Neural cell (in vitro differentiated cells): Measurements from ENCODE around the gene PTGR1.

Experiments
- CTCF ChIP-seq: fragments of 450-650 bp; IDR thresholded peaks from 2 replicates; pipeline ENCODE4 v1.5.1; 2014; ENCODE audit warnings: antibody characterized with exemption, mild to moderate bottlenecking, moderate library complexity; ENCODE audit not compliant: poor library complexity, severe bottlenecking
- EP300 ChIP-seq: fragments of 450-650 bp; conservative IDR thresholded peaks from 2 replicates; pipeline ENCODE4 v1.6.1; 2014; ENCODE audit warnings: antibody characterized with exemption, mild to moderate bottlenecking, moderate library complexity; ENCODE audit not compliant: poor library complexity, severe bottlenecking
- EZH2 ChIP-seq: fragments of 200-600, 300-800 bp; shearing (Covaris generic), sonication (generic); IDR thresholded peaks from 2 replicates; pipeline ENCODE4 v1.6.1; 2014; ENCODE audit warnings: antibody characterized with exemption, low read length, borderline replicate concordance, mild to moderate bottlenecking; ENCODE audit not compliant: insufficient read depth, poor library complexity, severe bottlenecking
- MXI1 ChIP-seq: fragments of 450-650 bp; conservative IDR thresholded peaks from 2 replicates; pipeline ENCODE4 v1.6.1; 2014; ENCODE audit warnings: antibody characterized with exemption, mild to moderate bottlenecking; ENCODE audit not compliant: poor library complexity, severe bottlenecking
- POLR2AphosphoS5 ChIP-seq: IDR thresholded peaks from 2 replicates; pipeline ENCODE4 v1.6.1; 2012
- RAD21 ChIP-seq: fragments of 450-650 bp; conservative IDR thresholded peaks from 2 replicates; pipeline ENCODE4 v1.6.1; 2014; ENCODE audit warnings: antibody characterized with exemption, mild to moderate bottlenecking, moderate library complexity
- TAF1 ChIP-seq: IDR thresholded peaks from 2 replicates; pipeline ENCODE4 v1.6.1; 2012; ENCODE audit warnings: low read depth

- no peak for TF ChIP-seq POLR2AphosphoS5
- TF ChIP-seq RAD21 = no peak
- TF ChIP-seq CTCF = no peak
- TF ChIP-seq EP300 = no peak
- no peak for TF ChIP-seq TAF1
- TF ChIP-seq EZH2 = no peak
- TF ChIP-seq MXI1 = no peak
These were observed 67.7 kb downstream of the PTGR1 start for GRCh38 chr9:111531716-111532115.
